ENCODE results near the gene PARVG.

PARVG gene

GRCh38 chr22:44179989-44180705, 578 bp upstream of the PARVG start:
- DNase-seq (ENCODE audit: low read depth) = no peak

GRCh38 chr22:44181033-44181911, 547 bp downstream of the PARVG start:
- no peak for DNase-seq (ENCODE audit: low read depth)

GRCh38 chr22:44181912-44182587, 1.3 kb downstream of the PARVG start:
- no peak for DNase-seq (ENCODE audit: low read depth)

- no peak for DNase-seq (ENCODE audit: low read depth)
Observed at GRCh38 chr22:44182588-44183286, 2.0 kb downstream of the PARVG start.

GRCh38 chr22:44183287-44183588, 2.5 kb downstream of the PARVG start:
- DNase-seq (ENCODE audit: low read depth) = no peak

GRCh38 chr22:44184006-44184405, 3.3 kb downstream of the PARVG start:
- no peak for DNase-seq (ENCODE audit: low read depth)

- DNase-seq (ENCODE audit: low read depth) = no peak
Observed at GRCh38 chr22:44185237-44186120, 4.8 kb downstream of the PARVG start.

GRCh38 chr22:44186121-44186510, 5.4 kb downstream of the PARVG start:
- DNase-seq (ENCODE audit: low read depth) = no peak

GRCh38 chr22:44186737-44187136, 6.0 kb downstream of the PARVG start:
- no peak for DNase-seq (ENCODE audit: low read depth)

- no peak for DNase-seq (ENCODE audit: low read depth)
Observed at GRCh38 chr22:44187652-44188230, 7.0 kb downstream of the PARVG start.

- DNase-seq (ENCODE audit: low read depth) = no peak
Observed at GRCh38 chr22:44188316-44188715, 7.6 kb downstream of the PARVG start.

GRCh38 chr22:44188986-44189630, 8.4 kb downstream of the PARVG start:
- no peak for DNase-seq (ENCODE audit: low read depth)

- DNase-seq (ENCODE audit: low read depth) = no peak
Observed at GRCh38 chr22:44190381-44190976, 9.8 kb downstream of the PARVG start.

- no peak for DNase-seq (ENCODE audit: low read depth)
Observed at GRCh38 chr22:44191036-44191454, 10.3 kb downstream of the PARVG start.

GRCh38 chr22:44192098-44192815, 11.5 kb downstream of the PARVG start:
- no peak for DNase-seq (ENCODE audit: low read depth)

- no peak for DNase-seq (ENCODE audit: low read depth)
Observed at GRCh38 chr22:44192816-44193534, 12.2 kb downstream of the PARVG start.

- no peak for DNase-seq (ENCODE audit: low read depth)
Observed at GRCh38 chr22:44193535-44193891, 12.8 kb downstream of the PARVG start.

GRCh38 chr22:44194569-44194968, 13.8 kb downstream of the PARVG start:
- DNase-seq (ENCODE audit: low read depth) = no peak

All from HS-5 (cell line).